Mammary epithelial cell (primary cell): ENCODE measurements around the gene NPPB.

Source experiments
- EZH2 ChIP-seq: IDR thresholded peaks from 2 replicates; pipeline ENCODE4 v1.6.1; 2012; ENCODE audit warnings: low read length, inconsistent platforms, borderline replicate concordance
- TF ChIP-seq, protein P1 (sequence below), 2 donors: IDR thresholded peaks in 1 of 2; conservative IDR thresholded peaks in 1 of 2; 2 replicates each; pipeline ENCODE4 v1.5.1; 2011 to 2012; ENCODE audit warnings: inconsistent platforms in 2 of 2, low read length in 2 of 2, mild to moderate bottlenecking in 2 of 2, control low read depth in 1 of 2, low read depth in 1 of 2; ENCODE audit not compliant: insufficient read depth in 1 of 2; ENCODE audit errors: extremely low read depth in 1 of 2

DNA sequence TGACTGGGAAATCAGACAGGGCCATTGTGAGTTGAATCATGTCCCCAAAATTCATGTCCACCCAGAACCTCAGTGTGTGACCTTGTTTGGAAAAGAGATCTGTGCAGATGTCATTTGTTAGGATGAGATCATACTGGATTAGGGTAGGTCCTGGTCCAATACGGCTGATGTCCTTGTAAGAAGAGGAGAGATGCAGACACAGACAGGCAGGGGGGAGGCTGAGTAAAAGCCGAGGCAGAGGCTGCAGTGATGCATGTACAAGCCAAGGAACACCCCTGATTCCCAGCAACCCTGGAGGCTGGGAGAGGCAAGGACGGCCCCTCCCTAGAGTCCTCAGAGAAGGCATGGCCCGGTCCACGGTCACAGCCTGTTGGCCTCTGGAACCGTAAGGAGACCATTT is 15.9 kb upstream of the NPPB start:
- TF ChIP-seq, protein P1, sequence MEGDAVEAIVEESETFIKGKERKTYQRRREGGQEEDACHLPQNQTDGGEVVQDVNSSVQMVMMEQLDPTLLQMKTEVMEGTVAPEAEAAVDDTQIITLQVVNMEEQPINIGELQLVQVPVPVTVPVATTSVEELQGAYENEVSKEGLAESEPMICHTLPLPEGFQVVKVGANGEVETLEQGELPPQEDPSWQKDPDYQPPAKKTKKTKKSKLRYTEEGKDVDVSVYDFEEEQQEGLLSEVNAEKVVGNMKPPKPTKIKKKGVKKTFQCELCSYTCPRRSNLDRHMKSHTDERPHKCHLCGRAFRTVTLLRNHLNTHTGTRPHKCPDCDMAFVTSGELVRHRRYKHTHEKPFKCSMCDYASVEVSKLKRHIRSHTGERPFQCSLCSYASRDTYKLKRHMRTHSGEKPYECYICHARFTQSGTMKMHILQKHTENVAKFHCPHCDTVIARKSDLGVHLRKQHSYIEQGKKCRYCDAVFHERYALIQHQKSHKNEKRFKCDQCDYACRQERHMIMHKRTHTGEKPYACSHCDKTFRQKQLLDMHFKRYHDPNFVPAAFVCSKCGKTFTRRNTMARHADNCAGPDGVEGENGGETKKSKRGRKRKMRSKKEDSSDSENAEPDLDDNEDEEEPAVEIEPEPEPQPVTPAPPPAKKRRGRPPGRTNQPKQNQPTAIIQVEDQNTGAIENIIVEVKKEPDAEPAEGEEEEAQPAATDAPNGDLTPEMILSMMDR (conservative IDR thresholded peaks at IDR 0.05 in 1 of 2, IDR thresholded peaks at IDR 0.05 in 1 of 2; ENCODE audit: extremely low read depth in 1 of 2, insufficient read depth in 1 of 2, low read depth in 1 of 2, low read length in 2 of 2) = no peak
- TF ChIP-seq EZH2 = no peak
